Stimulated activated CD4-positive, alpha-beta T cell treated with anti-CD3 and anti-CD28 coated beads, Interleukin-1b, Interleukin-23, amount 100 ng/mL, for 1 hour (primary cell): ENCODE data around the gene TTC16.
"Not testable (repeated sequence)": the region's sequence is repeated elsewhere in the genome, so short reads cannot be mapped to it uniquely, and the experiment has no call there.

Experiments used
- DNase-seq, 2 donors: peaks; one replicate each; pipeline ENCODE4 v3.0.0-alpha.2; 2020; ENCODE audit warnings: low read depth in 2 of 2

Gene TTC16

DNA sequence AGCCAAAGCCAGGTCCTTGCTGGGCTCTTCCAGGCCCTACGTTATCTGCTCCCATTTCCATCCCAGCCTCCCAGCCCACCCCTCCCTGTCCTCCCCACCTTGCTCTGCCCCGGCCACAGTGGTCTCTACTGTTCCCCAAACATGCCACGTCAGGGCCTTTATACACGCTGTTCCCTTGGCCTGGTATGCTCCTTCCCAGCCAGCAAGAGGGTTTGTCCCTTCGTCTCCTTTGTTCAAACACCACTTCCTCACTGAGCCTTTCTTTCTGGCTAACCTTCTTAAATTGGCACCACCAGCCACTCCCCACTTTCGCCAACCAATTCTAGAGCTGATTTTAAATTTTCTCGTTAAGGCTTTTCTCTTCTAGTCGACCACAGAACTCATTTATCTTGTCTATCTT, 52.8 kb downstream of the TTC16 start:
- no peak for DNase-seq

DNA sequence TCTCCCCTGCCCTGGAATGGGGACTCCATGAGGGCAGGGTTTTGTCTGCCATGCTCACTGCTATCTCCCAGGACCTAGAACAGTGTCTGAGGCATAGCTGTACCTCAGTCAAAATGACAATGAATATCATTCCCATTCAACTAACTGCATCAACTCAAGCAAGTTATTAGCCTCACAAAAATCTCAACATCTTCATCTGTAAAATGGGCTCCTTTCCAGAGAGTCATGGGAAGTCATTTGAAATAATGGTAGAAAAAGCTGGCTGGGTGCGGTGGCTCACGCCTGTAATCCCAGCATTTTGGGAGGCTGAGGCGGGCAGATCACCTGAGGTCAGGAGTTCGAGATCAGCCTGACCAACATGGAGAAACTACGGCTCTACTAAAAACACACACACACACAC, 53.2 kb downstream of the TTC16 start:
- DNase-seq = no peak

DNA sequence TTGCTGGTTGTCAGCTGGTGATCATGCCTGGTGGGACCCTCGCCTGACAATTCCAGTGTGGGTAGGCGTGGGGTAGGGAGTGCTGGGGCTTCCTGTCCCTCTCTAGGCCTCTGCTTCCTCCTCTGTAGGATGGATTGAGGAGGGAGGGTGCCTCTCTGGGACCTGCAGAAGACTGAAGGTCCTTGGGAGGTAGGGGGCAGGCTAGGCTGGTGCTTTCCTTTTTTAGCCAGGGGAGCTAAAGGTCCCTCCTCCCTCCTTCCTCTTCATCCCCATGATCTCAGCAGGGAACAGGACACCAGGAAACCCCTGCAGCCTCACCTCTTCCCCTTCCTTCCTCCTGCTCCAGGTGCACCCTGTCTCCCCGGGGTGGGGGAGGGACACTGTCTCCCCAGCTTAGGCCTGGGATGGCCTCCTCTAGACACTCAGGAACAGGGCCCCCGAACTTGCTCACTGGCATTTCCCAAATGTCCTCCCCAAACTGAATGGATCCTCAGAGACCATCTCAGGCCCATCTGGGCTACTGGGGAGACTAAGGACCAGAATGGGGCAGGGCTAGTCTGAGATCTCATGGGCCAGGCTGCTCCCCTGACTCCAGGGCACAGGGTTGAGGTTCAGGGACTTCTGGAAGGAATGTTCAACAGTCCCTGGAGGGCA, 54.2 kb downstream of the TTC16 start:
- DNase-seq = no peak

DNA sequence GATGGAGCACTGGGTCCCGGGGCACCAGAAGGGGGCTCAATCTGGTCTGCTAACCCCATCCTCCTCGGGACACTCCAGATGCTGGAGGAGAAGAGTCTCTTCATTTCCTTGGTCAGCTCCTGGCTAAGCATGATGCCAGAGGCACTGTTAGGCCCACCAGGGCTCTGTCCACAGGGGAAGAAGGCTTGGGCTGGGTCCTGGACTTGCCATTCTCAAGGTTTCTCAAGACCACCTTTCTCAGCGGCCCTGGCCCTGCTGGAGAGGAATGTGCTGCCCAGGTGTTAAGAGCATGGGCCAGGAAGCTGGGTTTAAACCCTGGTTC, 54.7 kb downstream of the TTC16 start:
- no peak for DNase-seq

DNA sequence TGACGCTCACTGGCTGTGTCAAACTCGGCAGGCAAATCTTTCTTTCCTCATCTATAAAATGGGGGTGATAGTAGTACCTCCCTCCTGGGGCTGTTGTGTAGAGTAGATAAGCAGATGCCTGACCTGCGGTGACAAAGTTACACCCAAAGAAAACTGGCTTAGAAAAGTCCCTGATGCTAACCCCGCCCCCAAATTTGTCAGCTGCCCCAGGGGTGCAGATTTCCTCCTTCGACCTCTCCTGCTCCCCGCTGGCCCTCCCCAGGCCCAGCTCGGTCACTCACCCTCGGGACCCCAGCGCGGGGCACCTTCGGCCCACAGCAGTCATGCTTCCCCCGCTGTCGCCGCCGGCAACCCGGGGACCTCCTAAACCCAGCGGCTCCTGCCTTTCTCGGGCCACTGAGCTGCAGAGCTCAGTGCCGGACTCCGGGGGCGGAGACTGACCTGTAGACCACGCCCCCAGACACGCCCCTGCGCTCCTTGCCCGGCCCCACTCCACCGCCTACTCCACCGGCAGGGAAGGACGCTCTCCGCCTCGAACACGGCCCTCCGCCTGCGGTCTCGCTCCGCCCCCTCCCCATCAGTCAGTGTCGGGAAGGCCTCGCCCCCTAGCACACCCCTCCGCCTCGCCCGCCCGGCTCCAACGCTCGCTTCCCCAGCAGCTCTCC, 55.2 kb downstream of the TTC16 start:
- DNase-seq = peak; percentile 90 to 97

DNA sequence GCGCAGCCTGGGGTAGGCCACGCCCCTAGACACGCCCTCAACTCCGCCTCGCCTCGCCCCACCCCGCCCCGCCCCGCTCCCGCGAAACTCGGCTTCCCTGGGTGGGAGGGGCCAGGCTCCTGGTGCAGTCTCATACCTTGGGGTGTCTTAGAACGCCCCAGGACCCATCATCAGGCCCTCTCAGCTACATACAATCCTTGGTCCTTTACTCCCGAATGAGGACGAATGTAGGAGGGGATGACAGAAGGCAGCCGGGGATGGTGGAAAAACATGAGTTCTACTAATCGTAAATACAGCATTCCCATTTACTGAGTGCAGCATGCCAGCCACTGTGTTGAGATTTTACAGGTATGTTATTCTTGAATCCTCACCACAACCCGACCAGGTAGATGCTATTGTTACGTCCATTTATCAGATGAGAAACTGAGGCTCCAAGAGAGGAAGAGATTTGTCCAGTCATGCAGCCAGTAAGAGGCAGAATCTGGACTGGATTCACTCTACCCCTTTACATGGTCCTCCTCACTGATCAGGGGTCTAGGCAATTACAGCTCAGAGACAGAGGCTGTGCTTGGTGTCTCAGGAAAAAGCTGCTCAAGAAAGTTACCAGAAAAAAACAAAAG, 55.8 kb downstream of the TTC16 start:
- DNase-seq = no peak

DNA sequence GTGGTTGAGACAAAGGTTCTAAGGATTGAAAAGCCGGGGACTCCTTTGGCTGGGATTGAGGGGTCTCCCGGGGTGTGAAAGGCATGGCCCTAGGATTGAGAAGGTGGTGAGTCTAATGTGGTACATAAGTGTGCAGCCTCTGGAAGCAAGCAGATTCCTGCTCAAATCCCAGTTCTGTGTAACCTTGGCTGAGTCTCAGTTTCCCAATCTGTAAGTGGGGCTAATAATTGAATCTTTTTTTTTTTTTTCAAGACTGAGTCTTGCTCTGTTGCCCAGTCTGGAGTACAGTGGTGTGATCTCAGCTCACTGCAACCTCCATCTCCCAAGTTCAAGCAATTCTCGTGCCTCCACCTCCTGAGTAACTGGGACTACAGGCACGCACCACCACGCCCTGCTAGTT, 56.7 kb downstream of the TTC16 start:
- no peak for DNase-seq

DNA sequence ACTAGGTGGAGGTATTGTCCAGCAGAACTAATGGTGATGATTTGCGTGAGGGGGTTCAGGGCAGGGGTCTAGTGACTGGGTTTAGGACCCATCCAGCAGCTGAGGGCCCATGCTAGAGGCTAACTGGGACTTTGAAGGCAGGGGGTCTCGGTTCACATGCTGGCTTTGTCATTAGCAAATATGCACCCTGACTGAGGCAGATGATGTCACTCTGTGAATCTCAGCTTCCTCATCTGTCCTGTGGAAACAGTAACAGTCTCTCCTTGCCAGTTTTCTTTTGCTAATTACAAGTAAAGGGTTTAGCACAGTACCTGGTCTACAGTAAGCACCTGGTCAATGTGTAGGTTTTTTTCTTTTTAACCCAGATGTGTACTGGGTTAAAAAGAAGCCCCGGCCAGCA, 57.4 kb downstream of the TTC16 start:
- DNase-seq = no peak

DNA sequence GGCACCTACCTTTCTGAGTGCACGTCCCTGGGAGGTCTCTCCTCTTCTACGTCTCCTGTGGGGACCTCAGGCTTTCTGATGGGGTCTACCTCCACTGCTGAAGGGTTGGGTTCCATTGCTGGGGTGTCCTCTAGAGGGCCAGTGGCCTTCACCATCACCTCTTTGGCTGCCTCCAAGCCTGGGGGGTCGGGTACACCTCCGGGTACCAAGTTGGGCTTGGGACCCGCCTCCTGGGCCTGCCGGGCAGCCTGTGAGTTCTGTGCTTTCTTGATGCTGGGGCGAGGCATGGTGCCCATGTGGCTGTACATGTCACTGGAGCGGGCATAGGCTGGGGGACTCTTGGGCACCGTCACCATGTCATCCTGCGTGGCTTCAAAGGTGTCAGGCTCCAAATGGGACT, 58.1 kb downstream of the TTC16 start:
- no peak for DNase-seq

DNA sequence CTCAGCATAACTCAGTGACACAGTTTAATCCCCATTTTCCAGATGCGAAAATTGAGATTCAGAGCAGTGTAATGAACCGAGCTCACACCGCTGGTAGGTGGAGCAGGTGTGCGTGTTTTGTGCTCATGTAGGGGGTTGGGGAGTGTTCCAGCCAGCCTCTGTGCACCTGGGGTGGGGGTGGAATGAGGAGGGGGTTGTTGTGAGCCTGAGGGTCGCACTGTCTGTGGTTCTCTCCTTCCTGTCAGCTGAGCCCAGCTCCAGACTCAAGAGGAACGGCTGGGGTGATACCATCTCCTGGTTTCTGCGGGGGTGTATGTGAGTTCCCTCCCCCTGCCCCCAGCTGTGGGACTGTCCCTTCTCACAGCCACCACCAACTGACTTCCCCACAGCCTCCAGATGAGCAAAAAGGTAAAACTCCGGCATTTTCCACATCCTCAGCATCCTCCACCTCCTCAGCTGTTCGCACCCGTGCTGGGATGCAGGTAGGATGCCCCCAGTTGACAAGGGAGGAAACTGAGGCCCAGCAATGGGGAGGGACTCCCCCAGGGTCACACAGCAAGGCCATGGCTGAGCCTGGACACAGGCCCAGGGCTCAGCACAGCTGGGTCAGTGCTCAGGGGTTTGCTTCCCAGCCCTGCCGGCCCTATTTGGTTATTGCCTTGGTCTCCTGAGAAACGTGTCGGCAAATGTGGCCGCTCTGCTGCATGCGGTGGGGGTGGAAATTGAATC, 60.5 kb downstream of the TTC16 start:
- DNase-seq = peak; percentile 38 to 60

DNA sequence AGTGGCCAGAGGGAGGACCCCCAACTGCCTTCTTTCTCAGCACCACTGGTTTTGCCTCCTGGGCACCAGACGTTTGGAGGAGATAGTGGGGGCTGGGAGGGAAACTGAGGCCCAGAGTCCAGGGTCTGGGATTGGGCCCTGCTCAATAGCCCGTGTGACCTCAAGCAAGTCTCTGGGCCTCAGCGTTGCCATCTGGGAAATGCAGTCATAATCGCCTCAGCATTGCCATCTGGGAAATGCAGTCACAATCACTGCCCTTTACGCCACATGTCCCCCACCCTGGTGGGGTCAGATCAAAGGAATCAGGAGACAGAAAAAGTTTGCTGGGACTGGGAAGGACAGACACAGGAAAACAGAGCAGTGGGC, 61.0 kb downstream of the TTC16 start:
- DNase-seq = no peak

DNA sequence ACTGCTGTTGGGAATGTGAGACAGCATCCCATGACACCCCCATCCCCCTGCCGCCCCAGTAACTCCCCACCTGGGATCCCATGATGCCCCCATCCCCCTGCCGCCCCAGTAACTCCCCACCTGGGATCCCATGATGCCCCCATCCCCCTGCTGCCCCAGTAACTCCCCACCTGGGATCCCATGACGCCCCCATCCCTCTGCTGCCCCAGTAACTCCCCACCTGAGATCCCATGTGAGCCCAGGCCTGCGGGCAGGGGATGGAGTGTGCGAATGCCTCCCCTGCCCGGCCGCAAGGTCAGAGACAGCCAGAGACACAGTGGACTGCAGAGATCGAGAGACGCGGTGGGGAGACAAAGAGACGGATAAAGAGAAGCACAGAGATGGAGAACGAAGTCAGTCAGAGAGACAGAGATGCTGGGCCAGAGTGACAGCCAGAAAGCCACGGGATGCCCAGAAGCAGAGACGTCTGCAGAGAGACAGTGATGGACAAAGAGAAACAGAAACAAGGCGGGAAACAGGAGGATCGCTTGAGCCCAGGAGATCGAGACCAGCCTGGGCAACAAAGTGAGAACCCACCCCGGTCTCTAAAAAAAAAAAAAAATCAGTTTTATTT, 61.6 kb downstream of the TTC16 start:
- no peak for DNase-seq

DNA sequence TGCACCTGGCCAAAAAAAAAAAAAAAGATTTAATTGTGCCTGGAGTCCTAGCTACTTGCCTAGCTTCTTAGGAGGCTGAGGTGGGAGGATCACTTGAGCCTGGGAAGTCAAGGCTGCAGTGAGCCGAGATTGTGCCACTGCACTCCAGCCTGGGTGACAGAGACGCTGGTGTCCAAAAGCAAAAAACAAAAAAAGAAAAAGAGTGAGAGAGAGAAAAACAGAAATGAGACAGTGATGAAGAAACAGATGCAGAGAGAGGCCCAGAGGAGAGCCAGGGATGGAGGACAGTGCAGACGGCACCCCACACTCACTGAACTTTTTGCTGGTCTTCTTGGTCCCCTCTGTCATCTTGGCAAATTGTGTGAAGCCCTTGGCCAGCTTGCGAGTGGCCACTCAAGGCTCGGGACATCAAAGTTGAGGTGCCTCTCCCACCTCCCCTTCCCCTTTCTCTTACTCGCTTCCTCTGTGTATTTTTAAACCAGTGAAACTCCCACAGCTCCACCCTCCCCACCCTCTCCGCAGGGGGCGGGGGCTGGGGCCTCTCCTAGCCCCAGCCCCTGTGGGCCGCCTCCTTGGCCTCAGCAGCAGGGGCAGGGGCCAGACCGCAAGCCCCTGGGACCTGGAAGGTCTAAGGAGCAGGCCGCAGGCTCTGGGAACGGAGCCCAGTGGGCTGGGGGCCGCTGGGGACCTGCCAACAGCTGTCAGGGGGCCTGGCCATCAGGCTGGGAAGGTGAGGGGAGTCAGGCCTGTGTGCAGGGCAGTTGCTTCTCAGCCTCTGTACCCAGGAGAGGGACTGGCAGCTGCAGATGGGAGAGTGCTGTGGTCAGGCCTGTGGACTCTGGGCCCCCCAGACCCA, 62.6 kb downstream of the TTC16 start, which contains the start of gene SH2D3C:
Gene SH2D3C, minus strand, starts transcription at position 387 of the 856 bp plus-strand sequence. Its CDS starts 39 bp downstream, at position 348.
- no peak for DNase-seq

DNA sequence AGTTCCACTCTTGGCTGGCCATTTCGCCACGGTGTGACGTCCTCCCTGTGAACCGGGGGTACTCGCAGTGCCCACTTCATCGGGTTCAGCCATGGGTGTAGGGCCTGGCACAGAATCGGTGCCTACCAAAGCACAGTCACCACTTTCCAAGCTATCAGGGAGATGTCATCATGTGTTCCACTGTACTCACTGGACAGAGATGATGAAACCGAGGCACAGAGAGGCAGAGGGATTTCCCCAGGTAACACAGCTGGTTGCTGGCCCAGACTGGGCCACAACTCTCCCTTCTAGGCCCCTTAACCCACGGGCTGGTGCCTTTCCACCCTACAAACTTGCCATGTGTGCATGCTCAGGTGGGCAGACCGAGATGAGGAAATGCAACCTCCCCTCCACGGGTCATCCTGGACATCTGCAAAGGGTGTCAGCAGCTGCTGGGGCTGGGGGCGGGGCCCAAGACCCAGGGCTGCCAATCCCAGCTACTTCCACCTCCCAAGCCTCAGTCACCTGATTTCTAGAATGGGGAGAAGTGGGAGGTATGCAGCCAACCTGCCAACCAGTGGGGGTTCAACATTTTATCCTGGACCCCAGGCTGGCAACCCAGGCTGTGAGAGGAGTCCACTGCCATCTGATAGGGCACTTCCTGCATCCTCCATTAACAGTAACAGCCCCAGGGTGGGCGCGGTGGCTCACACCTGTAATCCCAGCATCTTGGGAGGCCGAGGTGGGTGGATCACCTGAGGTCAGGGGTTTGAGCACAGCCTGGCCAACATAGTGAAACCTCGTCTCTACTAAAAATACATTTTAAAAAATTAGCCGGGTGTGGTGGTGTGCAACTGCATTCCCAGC, 63.5 kb downstream of the TTC16 start:
- DNase-seq = no peak

DNA sequence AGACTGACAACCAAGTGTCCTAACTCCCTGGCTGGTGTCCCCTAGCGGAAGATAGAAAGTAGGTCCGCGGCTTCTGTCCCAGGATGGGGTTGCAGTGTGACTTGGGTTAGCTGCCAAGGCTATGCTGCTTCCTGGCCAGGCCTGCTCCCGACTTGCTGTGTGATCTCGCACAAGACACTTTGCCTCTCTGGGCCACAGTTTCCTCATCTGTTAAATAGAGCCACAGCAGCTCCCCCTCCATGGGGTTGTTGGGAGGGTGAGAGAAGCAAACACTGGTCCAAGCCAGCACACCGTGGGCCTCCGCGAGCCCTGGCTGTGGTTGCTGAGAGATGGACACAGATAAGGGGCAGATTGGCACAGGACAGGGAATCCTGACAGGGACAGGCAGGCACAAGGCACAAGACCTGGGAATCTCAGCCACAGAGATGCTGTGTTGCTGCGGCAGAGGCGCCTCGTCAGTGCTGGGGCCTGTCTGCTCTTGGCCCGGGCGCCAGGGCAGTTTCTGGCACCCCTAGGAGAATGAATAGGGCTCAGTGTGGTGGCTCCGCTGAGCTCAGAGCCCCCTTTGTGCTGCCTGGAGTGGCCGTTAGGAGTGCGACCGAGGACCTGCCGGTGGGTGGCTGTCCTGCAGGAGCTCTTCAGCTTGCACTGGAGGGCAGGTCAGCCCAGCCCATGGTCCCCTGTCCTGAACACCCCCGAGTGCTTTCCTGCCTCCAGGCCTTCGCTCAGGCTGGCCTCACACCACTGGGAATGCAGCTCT, 64.4 kb downstream of the TTC16 start:
- DNase-seq = no peak

DNA sequence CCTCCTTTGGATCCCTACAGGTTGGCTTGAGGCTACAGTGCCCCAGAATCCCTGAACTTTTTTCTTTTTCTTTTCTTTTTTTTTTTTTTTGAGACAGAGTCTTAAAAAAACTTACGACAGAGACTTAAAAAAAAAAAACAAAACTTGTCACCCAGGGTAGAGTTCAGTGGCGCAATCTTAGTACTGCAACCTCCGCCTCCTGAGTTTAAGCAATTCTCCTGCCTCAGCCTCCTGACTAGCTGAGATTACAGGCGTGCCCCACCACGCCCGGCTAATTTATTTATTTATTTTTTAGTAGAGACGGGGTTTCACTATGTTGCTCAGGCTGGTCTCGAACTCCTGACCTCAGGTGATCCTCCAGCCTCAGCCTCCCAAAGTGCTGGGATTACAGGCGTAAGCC, 65.0 kb downstream of the TTC16 start:
- DNase-seq = not testable (repeated sequence)
